GM20431 (cell line): Measurements from ENCODE around the gene ATP2A3.

Source experiments
- in situ Hi-C: fragments of 300-500 bp; cut with MseI, MboI; formaldehyde crosslinking; loops from one replicate; pipeline ENCODE4 v1.15.0; 2020; ENCODE audit warnings: low sequenced_read_pairs; ENCODE audit not compliant: unreplicated experiment

ATP2A3 gene

DNA sequence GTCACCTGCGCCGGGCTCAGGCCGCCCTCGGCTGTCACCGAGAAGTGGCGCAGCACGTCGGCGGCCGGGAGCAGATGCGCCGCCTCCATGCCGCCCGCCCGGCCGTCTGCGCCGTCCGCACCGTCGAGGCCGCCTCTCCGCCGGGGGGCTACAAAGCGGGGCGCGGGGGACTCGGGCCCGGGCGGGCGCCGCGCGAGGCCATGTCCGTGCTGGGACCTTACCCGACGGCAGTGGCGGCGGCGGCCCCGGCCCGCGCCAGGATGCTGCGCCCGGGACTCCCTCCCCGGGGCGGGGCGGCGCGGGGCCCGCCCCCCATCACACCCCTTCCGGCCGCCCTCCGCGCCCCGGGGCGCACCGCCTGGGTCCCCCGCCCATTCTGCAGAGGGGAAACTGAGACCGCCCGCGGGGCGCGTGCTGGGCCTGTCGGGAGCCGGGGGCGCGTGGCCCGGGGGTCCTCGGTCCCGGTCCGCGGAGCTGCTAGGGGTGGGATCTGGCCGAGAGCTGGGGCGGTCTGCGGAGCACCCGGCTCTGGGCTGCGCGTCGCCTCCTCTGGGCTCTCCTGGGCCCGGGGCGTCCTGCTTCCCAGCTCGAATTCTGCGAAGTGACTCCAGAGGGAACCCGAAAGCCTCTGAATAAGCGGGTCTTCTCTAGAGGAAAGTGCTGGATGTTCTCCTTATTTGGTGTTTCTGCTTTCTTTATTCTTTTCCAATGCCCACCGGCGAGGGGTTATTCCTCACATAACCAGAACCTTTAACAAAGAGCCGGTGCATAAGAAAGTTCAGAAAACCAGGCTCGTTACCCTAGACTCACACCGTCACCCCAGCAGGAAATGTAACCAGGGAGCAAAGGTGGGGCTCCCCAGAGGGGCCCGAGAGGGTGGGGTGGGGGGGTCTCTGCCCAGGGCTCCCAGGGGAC, at the start of gene ATP2A3:
ATP2A3 (minus strand) TSS at position 235 of the 915 bp plus-strand sequence; CDS start at position 89, 146 bp downstream.
- in situ Hi-C loops, result no loop called here

DNA sequence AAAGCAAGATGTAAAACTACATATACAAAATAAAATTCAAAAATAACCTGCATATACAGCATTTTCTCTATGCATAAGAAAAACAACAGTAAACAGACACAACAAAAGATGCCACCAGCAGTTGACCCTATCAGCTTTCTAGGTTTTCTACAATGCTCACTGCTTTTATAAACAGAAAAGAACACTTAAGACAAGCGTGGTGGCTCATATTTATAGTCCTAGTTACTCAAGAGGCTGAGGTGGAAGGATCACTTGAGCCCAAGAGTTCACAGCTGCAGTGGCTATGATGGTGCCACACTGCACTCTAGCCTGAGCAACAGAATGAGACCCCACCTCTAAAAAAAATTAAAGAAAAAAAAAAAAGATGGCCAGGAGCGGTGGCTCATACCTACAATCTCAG, 46.5 kb upstream of the ATP2A3 start:
- in situ Hi-C loops, result loop anchor here (25.0 kb wide), 1 partner anchor 148 kb away; no protein-coding TSS in a partner anchor

DNA sequence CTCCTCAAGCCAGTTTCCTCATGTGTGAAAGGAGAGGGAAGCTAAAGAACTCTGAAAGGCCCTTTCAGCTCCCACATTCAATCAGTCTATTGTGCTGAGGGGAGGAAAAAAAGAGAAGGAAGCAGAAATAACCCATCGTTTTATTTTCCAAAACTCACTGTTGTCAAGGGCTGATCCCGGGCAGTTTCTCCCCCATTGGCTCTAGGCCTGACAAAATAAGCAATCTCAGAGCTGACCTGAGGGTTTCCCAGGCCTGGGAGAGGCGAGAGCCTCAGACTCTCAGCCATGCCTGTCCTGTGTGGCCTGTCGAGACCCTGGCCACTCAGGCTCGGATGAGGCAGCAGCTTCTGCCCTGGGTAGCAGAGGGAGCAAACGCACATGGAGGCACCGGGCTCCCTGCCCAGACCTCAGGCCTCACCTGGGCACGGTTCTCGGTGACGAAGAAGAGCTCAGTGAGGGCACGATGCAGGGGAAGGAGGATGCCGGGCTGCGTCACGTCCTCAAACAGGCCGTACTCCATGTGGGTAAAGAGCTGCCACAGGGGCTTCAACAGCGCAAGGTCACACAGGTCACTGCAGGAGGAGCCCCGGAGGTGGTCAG, 45.0 kb upstream of the ATP2A3 start:
- in situ Hi-C loops, result loop anchor here (10.0 to 25.0 kb wide), 2 partner anchors 84 to 147 kb away; no protein-coding TSS in a partner anchor

DNA sequence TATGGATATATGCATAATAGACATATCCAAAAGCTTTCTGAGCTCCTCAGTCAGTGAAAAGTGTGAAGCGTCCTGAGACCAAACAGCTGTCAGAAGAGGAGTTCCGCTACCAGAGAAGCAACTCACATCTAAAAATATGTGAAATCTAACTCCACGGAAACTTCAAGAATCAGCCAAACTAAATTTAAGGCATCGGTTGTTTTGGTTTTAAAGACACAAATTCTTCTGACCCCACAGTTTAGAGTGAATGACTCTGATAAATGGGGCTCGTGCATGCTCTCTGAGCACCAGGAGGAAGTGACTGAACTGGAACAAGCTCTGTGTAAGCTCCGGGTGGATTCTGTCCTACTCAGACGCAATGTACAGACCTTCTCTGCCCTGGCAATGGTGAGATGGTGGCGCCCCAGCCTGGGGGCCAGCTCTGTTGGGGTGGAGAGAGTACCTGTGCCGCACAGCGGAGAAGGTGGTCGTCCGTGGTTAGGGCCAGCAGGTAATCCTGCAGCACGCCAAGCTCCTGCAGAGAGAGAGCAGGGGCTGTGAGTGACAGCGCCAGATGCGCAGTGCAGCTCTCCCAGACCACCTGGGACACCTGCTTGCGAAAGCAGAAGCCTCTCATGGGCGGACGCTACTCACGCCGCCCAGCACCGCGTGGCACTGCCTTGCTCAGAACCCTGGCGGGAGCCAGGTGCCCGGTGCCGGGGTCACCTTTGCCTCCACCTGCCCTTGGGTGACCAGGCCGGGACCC, 44.4 kb upstream of the ATP2A3 start:
- in situ Hi-C loops, result loop anchor here (10.0 to 25.0 kb wide), 2 partner anchors 84 to 146 kb away; no protein-coding TSS in a partner anchor

DNA sequence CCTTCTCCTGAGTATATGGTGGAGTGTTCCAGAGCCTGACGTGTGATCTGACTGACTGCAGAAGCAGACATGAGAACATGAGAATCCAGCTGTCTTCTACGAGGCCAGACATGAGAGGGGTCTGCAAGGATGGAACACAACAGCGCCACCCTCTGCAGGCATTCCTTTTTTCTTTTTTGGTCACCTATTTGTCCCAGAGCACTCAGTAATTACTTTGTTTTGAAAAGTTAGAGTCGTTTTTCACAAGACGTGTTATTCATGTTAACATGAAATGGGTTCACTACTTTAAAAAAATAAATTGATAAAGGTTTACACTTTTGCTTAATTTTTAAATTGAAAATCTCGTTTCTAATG, 43.8 kb upstream of the ATP2A3 start:
- in situ Hi-C loops, result loop anchor here (10.0 to 25.0 kb wide), 2 partner anchors 83 to 146 kb away; no protein-coding TSS in a partner anchor

DNA sequence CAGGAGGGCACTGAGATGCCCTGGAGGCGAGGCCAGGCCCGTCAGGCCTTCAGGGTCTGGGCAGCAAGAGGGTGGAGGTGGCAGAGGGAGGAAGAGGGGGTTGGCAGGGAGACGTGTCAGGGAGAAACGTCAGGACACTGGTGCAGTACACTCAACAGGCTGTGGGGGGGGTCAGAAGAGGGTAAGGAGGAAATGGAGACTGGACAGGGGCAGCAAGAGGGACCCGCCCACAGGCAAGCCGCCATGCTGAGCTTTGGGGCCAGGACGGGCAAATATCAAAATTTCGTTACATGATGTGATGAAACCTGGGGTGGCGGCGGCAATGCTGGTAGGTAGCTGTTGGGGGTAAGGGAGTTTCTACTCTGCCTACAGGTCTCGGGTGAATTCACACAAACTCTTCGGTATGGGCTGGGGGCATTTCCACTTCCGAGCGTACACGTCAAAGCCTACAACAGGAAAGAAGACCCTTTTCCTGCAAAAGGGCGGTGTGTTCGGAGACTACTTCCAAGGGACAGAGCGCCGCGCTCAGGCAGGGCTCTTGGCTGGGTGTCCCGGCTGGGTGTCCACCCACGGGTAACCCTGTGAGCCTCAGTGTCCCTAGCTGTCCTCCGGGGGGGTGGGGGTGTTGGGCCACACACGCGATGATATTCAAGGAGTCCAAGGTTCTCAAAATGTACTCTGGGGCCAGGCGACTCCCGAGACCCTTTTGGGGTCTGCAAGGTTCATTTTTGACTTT, 43.3 kb upstream of the ATP2A3 start:
- in situ Hi-C loops, result loop anchor here (10.0 to 25.0 kb wide), 2 partner anchors 83 to 145 kb away; no protein-coding TSS in a partner anchor

DNA sequence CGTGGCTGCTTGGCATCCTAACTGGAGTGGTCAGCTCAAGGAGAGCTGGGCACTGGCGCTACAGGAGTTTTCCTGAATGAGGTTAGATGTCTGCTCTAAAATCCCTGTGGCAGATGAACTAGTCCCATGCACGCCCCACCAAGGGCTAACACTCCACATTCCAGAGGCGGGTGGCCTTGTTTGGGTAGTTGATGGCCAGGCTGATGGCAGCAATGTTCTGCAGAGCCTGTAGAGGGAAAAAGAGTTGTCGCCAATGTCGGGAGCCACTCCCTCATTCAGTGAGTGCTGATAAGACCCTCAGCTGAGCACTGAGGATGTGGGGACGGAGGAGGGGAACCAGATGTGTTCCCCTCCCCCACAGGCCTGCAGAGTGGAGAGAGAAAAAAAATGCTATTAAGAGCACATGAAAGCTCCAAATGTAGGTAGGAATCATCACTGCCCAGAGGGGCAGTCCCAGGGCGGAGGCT, 42.5 kb upstream of the ATP2A3 start:
- in situ Hi-C loops, result loop anchor here (10.0 to 25.0 kb wide), 2 partner anchors 82 to 144 kb away; no protein-coding TSS in a partner anchor

DNA sequence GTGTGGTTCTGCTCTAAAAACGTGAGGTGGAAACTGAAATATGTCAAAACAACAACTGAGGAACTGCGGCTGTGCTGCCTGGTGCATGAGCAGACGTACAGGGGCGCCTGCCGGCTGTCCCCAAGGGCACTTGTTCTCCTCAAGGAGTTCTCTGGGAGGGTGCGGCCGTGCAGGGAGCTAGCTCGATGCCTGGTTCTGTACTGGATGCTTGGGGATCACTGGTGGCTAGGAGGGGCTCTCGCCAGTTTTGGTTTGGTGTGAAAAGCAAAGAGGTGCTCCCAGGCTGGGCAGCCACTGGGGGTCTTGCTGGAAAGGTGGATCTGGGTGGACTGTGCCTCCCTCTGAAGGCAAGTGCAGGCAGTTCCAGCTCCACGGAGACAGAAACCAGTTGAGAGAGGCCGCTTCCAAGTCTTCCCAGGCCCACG, 41.9 kb upstream of the ATP2A3 start:
- in situ Hi-C loops, result loop anchor here (10.0 to 25.0 kb wide), 2 partner anchors 81 to 144 kb away; no protein-coding TSS in a partner anchor

DNA sequence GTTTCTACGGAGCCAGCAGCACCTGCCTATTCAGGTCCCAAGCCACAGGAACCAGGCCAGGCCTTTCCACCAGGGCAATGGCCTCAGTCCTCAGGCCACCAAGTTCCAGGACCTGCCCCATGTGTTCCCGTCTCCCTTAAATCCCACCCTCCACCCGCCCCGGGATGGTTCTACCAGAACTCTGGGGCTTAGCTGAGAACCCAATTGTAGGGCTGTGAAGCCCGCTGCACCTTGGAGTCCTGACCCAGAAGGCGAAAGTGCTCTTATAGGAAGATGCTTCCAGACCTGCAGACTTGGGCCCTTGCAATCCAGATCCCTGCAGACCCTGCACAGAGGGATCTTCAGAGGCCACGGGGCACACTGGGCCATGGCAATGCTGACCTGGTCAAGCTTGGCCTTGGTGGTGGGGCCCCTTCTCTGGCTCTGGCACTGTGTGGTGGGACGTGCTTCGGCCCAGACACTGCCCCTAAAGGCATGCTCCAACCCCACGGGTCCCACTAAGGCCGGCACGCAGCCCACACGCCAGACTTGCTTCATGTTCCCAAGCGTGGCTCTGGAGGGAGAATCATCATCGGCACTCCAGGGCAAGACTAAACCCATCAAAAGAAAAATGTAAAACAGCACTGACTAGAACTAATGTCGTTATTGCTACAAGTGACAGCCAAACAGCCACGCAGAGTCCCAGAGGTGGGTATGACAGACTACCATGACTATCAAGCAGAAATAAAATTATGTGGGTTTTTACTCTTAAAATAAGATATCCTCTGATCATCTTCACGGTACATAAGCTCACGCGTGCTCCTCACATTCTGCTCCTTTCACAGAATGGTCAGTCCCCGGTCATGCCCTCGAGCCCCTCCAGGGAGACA, 41.3 kb upstream of the ATP2A3 start:
- in situ Hi-C loops, result loop anchor here (10.0 to 25.0 kb wide), 2 partner anchors 81 to 143 kb away; no protein-coding TSS in a partner anchor

DNA sequence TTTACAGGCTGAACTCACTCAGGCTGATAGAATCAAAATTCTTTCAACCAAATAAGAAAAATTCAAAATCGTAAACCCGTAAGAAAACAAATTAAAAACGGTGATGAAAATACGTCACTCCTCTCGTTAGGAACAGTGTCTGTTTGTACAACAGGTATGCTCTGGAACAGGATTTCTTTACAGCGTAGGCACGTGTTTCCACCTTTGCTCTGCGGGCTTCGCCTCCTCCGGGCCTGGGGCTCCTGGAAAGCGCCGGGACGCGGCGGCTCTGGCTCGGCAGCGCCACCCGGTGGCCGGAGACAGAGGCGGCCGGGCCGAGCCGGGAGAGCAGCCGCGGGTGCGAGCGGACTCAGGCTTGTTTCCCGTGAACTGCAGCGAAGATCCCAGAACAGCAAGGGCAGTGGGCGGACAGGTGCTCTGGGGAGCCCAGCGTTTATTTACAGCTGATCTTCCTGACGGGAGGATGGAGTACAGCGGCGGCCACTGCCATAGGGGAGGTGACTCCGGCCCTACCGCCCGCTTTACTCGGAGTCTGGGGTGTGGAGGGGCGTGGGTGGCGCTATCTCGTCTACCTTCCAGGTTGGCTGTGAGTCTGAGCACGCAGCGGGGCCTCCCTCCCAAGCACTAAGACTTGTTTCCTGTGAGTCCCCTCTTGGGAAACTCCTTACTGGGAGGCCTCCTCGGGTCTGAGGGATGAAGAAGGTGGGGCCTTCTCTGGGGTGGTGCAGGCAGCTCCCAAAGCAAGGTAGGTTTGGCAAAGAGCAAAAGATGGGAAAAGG, 40.5 kb upstream of the ATP2A3 start:
- in situ Hi-C loops, result loop anchor here (10.0 to 25.0 kb wide), 2 partner anchors 80 to 142 kb away; no protein-coding TSS in a partner anchor

DNA sequence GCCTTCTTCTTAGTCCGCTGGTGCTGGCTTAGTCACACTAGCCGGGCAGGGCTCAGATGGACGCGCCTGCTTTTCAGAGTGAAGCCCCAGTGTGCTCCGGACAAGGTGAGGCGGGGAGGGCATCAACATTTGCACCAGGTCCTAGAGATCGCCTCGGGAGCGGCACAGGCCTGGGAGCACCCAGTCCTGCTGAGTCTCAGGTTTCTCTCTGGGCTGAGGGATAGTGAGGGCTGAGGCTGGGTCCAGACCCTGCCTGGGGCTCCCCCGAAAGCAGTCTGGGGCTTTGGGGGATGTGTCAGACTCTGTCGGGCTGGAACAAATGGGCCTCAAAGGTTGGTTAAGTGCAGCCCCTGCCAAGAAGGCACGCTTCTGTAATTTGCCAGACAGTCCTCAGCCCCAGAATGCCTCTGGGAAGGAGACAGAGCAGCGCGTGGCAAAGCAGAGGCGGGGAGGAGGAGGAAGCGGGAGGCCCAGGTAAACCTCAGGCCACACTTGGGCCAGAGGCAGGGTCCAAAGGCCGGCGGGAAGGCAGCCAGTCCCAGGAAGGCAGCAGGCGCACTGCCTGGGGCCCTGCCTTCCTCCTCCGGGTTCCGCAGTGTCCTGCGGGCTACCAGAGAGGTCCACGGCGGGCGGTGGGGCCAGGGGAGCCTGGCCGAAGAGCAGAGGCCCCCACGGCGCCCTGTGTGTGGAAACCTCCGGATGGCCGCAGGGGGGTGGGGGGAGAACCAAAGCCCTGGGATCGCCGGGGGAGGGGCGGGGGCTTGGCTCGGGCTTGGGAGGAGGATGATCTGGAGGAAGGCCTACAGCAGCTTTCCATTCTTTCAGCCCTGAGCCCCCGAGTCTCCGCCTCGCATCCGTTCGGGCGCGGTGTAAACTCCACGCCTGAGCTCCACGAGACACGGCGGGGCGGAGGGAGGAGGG, 39.5 kb upstream of the ATP2A3 start:
- in situ Hi-C loops, result loop anchor here (10.0 to 25.0 kb wide), 2 partner anchors 79 to 141 kb away; no protein-coding TSS in a partner anchor

DNA sequence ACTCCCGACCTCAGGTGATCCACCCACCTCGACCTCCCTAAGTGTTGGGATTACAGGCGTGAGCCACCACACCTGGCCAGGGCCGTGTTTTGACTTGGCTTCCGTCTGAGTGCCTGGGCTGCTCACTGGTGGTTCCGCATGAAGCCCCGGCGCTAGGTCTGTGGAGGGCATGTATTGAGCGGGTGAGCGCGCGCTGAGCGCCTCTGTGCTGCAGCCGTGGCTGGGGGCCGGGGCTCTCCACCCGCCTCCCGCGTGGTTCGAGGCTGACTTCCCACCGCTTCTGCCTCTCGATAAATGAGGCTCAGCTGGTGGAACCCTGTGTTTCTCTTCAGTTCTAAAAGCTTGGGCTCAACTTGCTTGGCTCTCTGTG, 38.9 kb upstream of the ATP2A3 start:
- in situ Hi-C loops, result loop anchor here (10.0 to 25.0 kb wide), 2 partner anchors 78 to 141 kb away; no protein-coding TSS in a partner anchor

DNA sequence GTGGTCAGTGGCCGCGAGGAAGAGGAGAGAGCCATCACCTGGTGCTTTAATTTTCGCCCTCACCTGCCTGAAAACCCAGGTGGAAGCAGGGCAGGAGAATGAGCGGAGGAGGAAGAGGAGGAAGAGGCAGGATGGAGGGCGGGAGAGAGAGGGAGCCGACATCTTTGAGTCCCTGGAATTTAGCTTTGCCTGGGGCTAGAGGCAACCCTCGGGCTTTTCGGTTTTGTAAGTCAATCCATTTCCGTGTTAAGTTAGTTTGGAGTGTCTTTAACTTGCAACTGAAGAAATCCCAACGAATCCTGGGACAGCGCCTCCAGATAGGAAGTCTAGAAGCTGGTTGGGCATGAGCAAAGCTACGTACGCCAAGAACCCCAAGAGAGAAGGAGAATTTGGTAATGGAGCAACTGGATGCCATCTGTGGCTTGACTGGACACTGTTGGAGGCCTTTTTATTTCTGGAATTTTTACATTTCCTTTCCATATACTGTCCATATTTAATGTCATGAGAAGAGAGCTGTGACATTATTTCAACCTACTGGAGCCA, 36.9 kb upstream of the ATP2A3 start:
- in situ Hi-C loops, result loop anchor here (10.0 to 25.0 kb wide), 2 partner anchors 76 to 139 kb away; no protein-coding TSS in a partner anchor

DNA sequence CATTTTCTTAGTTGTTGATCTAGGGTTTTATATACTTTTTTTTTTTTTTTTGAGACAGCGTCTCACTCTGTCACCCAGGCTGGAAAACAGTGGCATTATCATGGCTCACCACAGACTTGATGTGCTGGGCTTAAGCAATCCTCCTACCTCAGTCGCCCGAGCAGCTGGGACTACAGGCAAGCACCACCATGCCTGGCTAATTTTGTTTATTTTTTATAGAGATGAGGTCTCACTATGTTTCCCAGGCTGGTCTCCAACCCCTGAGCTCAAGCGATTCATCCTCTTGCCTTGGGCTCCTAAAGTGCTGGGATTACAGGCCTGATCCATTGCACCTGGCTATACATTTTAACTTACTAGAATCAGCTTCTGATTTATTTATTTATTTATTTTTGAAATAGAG, 34.2 kb upstream of the ATP2A3 start:
- in situ Hi-C loops, result no loop called here

DNA sequence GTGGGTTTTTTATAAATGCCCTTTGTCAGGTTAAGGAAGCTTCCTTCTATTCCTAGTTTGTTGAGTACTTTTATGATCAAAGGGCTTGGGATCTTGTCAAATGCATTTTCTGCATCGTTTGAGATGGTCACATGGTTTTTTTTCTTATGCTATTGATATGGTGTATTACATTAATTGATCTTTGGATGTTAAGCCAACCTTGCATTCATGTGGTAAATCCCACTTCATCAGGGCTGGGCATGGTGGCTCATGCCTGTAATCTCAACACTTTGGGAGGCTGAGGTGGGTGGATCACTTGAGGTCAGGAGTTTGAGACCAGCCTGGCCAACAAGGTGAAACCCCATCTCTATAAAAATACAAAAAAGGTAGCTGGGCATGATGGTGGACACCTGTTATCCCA, 30.8 kb upstream of the ATP2A3 start:
- in situ Hi-C loops, result no loop called here

DNA sequence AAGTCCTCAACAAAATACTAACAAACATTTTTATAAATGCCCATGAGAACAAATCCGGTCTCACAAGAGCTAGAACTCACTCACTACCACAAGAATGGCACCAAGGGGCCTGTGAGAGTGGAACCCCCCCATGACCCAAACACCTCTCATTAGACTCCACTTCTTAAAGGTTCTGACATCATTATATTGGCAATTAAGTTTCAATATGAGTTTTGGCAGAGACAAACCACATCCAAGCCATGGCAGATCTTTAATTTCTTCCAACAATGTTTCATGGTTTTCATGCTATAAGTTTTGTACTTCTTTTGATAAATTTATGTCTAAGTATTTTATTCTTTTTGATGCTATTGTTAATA, 30.0 kb upstream of the ATP2A3 start:
- in situ Hi-C loops, result no loop called here
